ENCODE measurements around the gene GAS2L3. TPM values are rescaled to one million over a fixed set of nuclear protein-coding genes. Genes with fewer than 3 reads are reported as not detected.
"Not testable (repeated sequence)": the region's sequence is repeated elsewhere in the genome, so short reads cannot be mapped to it uniquely, and the experiment has no call there.

The GAS2L3 gene
- total RNA-seq, 2 donors from 2014 or later, result 0.18 to 4.6 TPM

- no peak overlapping the region for H3K27ac ChIP-seq
- TF ChIP-seq POLR2AphosphoS5 (IDR thresholded peaks at IDR 0.05) (peak; percentile 14), POLR2A (IDR thresholded peaks at IDR 0.05) (no peak)
- TF ChIP-seq, protein P1, sequence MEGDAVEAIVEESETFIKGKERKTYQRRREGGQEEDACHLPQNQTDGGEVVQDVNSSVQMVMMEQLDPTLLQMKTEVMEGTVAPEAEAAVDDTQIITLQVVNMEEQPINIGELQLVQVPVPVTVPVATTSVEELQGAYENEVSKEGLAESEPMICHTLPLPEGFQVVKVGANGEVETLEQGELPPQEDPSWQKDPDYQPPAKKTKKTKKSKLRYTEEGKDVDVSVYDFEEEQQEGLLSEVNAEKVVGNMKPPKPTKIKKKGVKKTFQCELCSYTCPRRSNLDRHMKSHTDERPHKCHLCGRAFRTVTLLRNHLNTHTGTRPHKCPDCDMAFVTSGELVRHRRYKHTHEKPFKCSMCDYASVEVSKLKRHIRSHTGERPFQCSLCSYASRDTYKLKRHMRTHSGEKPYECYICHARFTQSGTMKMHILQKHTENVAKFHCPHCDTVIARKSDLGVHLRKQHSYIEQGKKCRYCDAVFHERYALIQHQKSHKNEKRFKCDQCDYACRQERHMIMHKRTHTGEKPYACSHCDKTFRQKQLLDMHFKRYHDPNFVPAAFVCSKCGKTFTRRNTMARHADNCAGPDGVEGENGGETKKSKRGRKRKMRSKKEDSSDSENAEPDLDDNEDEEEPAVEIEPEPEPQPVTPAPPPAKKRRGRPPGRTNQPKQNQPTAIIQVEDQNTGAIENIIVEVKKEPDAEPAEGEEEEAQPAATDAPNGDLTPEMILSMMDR (IDR thresholded peaks at IDR 0.05), result peak; percentile 55 to 85 (median 74)
- no peaks in the 10 kb centered on the region for H3K27me3 ChIP-seq (replicated peaks; ENCODE audit: insufficient read depth)
- no peaks in the 10 kb centered on the region for H3K4me1 ChIP-seq (replicated peaks)
- 0% methylated on average over 1 of the region's 1 CpG for WGBS
- H3K4me3 ChIP-seq, result no peak overlapping the region
- DNase-seq (ENCODE audit: low spot score), result no peak
- intact Hi-C loops (cut with DNase I), result loop anchor here (10.0 kb wide), 1 partner anchor 200 kb away; the partner anchor contains the start of gene SLC17A8
- no peaks in the 10 kb centered on the region for H3K36me3 ChIP-seq
- no peaks in the 10 kb centered on the region for H3K9me3 ChIP-seq
These were observed 18.8 kb upstream of the GAS2L3 start for GRCh38 chr12:100554608-100555077.

GRCh38 chr12:100555722-100556121 is 17.8 kb upstream of the GAS2L3 start:
- intact Hi-C loops (cut with DNase I), result loop anchor here (10.0 kb wide), 1 partner anchor 201 kb away; the partner anchor contains the start of gene SLC17A8
- Histone ChIP-seq H3K4me1 (replicated peaks) (no peaks in the 10 kb centered on the region), H3K9me3 (no peaks in the 10 kb centered on the region), H3K27me3 (replicated peaks; ENCODE audit: insufficient read depth) (no peaks in the 10 kb centered on the region), H3K27ac (no peak overlapping the region), H3K36me3 (no peaks in the 10 kb centered on the region), H3K4me3 (no peak overlapping the region)
- 54% methylated on average over 2 of the region's 2 CpGs for WGBS
- TF ChIP-seq POLR2AphosphoS5 (IDR thresholded peaks at IDR 0.05), result no peak
- TF ChIP-seq, protein P1 (IDR thresholded peaks at IDR 0.05), result no peak
- TF ChIP-seq POLR2A (IDR thresholded peaks at IDR 0.05), result no peak
- DNase-seq (ENCODE audit: low spot score), result no peak

- Histone ChIP-seq H3K9me3 (no peaks in the 10 kb centered on the region), H3K27ac (no peak overlapping the region), H3K36me3 (no peaks in the 10 kb centered on the region), H3K27me3 (replicated peaks; ENCODE audit: insufficient read depth) (no peaks in the 10 kb centered on the region), H3K4me1 (replicated peaks) (no peaks in the 10 kb centered on the region), H3K4me3 (no peak overlapping the region)
- WGBS, result 91% methylated on average over 2 of the region's 2 CpGs
- intact Hi-C loops (cut with DNase I), result loop anchor here (10.0 kb wide), 1 partner anchor 203 kb away; the partner anchor contains the start of gene SLC17A8
- TF ChIP-seq, protein P1 (IDR thresholded peaks at IDR 0.05), result no peak
- TF ChIP-seq POLR2AphosphoS5 (IDR thresholded peaks at IDR 0.05) (no peak), POLR2A (IDR thresholded peaks at IDR 0.05) (no peak)
- no peak for DNase-seq (ENCODE audit: low spot score)
These were observed 16.1 kb upstream of the GAS2L3 start for GRCh38 chr12:100557357-100557756.

- WGBS, result 93% methylated on average over 21 of the region's 21 CpGs
- H3K27ac ChIP-seq; H3K4me3 ChIP-seq; H3K27me3 ChIP-seq (replicated peaks; ENCODE audit: insufficient read depth); H3K4me1 ChIP-seq (replicated peaks); H3K36me3 ChIP-seq; H3K9me3 ChIP-seq; DNase-seq (ENCODE audit: low spot score): not testable (repeated sequence)
- intact Hi-C loops (cut with DNase I), result loop anchor here (10.0 kb wide), 1 partner anchor 204 kb away; the partner anchor contains the start of gene SLC17A8
These were observed 14.2 kb upstream of the GAS2L3 start for GRCh38 chr12:100559261-100559660.

GRCh38 chr12:100564090-100564489 is 9.4 kb upstream of the GAS2L3 start:
- TF ChIP-seq, protein P1 (IDR thresholded peaks at IDR 0.05), result no peak
- TF ChIP-seq POLR2A (IDR thresholded peaks at IDR 0.05) (no peak), POLR2AphosphoS5 (IDR thresholded peaks at IDR 0.05) (no peak)
- Histone ChIP-seq H3K27me3 (replicated peaks; ENCODE audit: insufficient read depth) (no peaks in the 10 kb centered on the region), H3K27ac (no peak overlapping the region), H3K36me3 (no peaks in the 10 kb centered on the region), H3K4me3 (no peak overlapping the region), H3K4me1 (replicated peaks) (no peaks in the 10 kb centered on the region), H3K9me3 (no peaks in the 10 kb centered on the region)
- DNase-seq (ENCODE audit: low spot score), result no peak
- intact Hi-C loops (cut with DNase I), result no loop called here
- 35% methylated on average over 2 of the region's 2 CpGs for WGBS

All from prostate gland (tissue), 2 donors.